Calu3 (cell line): ENCODE results near the gene PAAF1. TPM values are rescaled to one million over a fixed set of nuclear protein-coding genes. Genes with fewer than 3 reads are reported as not detected.

Experiments used
- BruUV-seq: library from RNA; stranded (reverse); fragments of 400-500 nt; replicated peaks from 2 replicates; lab custom pipeline; 2021; lab: Mats Ljungman, UMichigan
- CTCF ChIA-PET: fragments of 300-600 bp; sonication (Branson Sonifier 250); formaldehyde crosslinking; loops from one replicate; lab custom pipeline; 2022; ENCODE audit warnings: antibody characterized with exemption; lab: Charles Lee
- DNase-seq: peaks from one replicate; pipeline ENCODE4 v3.0.0; 2022
- H3K27ac Mint-ChIP-seq: one replicate; pipeline ENCODE4 v1.8.0; 2022; ENCODE audit warnings: mixed read lengths; ENCODE audit not compliant: unreplicated experiment
- H3K27me3 Mint-ChIP-seq: one replicate; pipeline ENCODE4 v1.8.0; 2022; ENCODE audit warnings: mixed read lengths; ENCODE audit not compliant: unreplicated experiment
- H3K36me3 Mint-ChIP-seq: one replicate; pipeline ENCODE4 v1.8.0; 2022; ENCODE audit warnings: mild to moderate bottlenecking, moderate library complexity, mixed read lengths; ENCODE audit not compliant: insufficient read depth, unreplicated experiment
- H3K4me1 Mint-ChIP-seq: one replicate; pipeline ENCODE4 v1.8.0; 2022; ENCODE audit warnings: mild to moderate bottlenecking, low read depth, mixed read lengths; ENCODE audit not compliant: unreplicated experiment
- H3K4me3 Mint-ChIP-seq: one replicate; pipeline ENCODE4 v1.8.0; 2022; ENCODE audit warnings: mild to moderate bottlenecking, low read depth, moderate library complexity, mixed read lengths; ENCODE audit not compliant: unreplicated experiment
- H3K9me3 Mint-ChIP-seq: one replicate; pipeline ENCODE4 v1.8.0; 2022; ENCODE audit warnings: low read depth, mixed read lengths; ENCODE audit not compliant: unreplicated experiment
- intact Hi-C: fragments of 100-400 bp; cut with micrococcal nuclease; formaldehyde crosslinking; loops from one replicate; pipeline ENCODE4 v1.10.0; 2022; ENCODE audit not compliant: unreplicated experiment
- total RNA-seq: library from RNA; stranded (reverse); gene quantifications from 2 replicates; pipeline ENCODE4 v1.2.3, GENCODE V29; 2022
- TF ChIP-seq, protein P1 (sequence below): fragments of 200-600 bp; IDR thresholded peaks from one replicate; pipeline ENCODE4 v1.8.0; 2022; ENCODE audit warnings: antibody characterized with exemption; ENCODE audit not compliant: unreplicated experiment

PAAF1 gene
- total RNA-seq, 1 experiment from 2014 or later, result 23.0 TPM

DNA sequence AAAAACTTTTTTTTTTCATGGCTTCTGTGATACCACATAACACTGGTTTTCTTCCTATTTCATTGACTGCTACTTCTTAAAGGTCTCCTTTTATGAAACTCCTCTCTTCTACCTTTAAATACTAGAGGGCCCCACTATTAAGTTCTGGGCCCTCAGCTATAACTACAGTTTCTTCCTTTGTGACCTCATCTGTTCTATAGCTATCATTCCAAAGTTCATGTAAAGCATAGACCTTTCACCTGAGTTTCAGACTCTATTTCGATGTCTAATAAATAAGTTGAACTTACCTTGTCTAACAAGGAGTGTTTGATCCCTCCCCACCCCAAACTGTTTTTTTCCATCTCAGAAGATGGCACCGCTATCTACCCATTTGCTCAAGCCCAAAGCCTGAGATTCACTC is 35.2 kb downstream of the PAAF1 start:
- no peak for DNase-seq
- CTCF ChIA-PET, result no interaction called here
- TF ChIP-seq, protein P1, sequence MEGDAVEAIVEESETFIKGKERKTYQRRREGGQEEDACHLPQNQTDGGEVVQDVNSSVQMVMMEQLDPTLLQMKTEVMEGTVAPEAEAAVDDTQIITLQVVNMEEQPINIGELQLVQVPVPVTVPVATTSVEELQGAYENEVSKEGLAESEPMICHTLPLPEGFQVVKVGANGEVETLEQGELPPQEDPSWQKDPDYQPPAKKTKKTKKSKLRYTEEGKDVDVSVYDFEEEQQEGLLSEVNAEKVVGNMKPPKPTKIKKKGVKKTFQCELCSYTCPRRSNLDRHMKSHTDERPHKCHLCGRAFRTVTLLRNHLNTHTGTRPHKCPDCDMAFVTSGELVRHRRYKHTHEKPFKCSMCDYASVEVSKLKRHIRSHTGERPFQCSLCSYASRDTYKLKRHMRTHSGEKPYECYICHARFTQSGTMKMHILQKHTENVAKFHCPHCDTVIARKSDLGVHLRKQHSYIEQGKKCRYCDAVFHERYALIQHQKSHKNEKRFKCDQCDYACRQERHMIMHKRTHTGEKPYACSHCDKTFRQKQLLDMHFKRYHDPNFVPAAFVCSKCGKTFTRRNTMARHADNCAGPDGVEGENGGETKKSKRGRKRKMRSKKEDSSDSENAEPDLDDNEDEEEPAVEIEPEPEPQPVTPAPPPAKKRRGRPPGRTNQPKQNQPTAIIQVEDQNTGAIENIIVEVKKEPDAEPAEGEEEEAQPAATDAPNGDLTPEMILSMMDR, result no peak
- intact Hi-C loops, result no loop called here
- no peaks in the 10 kb centered on the region for H3K4me1 Mint-ChIP-seq
- H3K27ac Mint-ChIP-seq, result no peak overlapping the region
- H3K27me3 Mint-ChIP-seq, result no peaks in the 10 kb centered on the region
- H3K36me3 Mint-ChIP-seq, result peaks cover 15% of the 10 kb centered on the region
- H3K9me3 Mint-ChIP-seq, result no peaks in the 10 kb centered on the region
- no peak overlapping the region for H3K4me3 Mint-ChIP-seq
- no TSS peak for BruUV-seq

DNA sequence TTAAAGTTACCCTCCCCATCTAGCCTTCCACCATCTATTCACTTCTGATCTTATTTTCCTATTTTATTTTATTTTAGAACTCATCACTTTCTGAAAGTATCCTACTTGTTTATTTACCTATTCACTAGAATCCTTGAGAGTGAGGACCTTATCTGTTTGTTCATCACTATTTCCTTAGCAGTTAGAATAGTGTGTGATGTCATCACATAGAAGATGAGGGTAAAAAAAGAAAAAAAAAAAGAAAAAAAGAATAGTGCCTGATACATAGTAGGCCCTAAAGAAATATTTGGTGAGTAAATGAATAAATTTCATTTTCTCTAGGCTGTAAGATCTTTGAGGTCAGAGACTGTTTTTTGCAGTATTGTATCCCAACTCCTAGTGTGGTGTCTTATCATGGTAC is 36.7 kb downstream of the PAAF1 start:
- no peak overlapping the region for H3K27ac Mint-ChIP-seq
- no peaks in the 10 kb centered on the region for H3K4me1 Mint-ChIP-seq
- H3K27me3 Mint-ChIP-seq, result no peaks in the 10 kb centered on the region
- H3K4me3 Mint-ChIP-seq, result no peak overlapping the region
- no peaks in the 10 kb centered on the region for H3K9me3 Mint-ChIP-seq
- H3K36me3 Mint-ChIP-seq, result peaks cover 15% of the 10 kb centered on the region
- no TSS peak for BruUV-seq
- TF ChIP-seq, protein P1, result no peak
- intact Hi-C loops, result no loop called here
- DNase-seq, result no peak
- CTCF ChIA-PET, result no interaction called here

DNA sequence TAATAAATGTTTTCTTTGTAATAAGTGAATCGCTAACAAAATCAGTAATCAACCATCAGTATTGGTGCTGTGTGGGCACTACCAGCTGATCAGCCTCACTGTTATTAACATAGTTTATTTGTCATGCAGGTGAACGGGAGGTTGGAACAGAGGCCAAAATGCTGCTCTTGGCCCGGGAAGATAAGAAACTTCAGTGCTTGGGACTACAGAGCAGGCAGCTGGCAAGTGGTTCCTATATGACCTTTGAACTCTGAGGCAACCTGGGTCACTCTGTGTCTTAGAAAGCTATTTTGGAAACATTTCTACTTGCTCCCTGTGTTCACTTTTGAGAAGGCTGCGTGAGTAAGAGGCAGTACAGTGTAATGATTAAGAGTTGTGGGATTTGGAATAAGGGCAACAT is 37.5 kb downstream of the PAAF1 start:
- intact Hi-C loops, result no loop called here
- no peak for DNase-seq
- Mint-ChIP-seq H3K27ac (no peak overlapping the region), H3K9me3 (no peaks in the 10 kb centered on the region), H3K27me3 (no peaks in the 10 kb centered on the region), H3K36me3 (peaks cover 15% of the 10 kb centered on the region), H3K4me1 (no peaks in the 10 kb centered on the region), H3K4me3 (no peak overlapping the region)
- no TSS peak for BruUV-seq
- TF ChIP-seq, protein P1, result no peak
- CTCF ChIA-PET, result no interaction called here

DNA sequence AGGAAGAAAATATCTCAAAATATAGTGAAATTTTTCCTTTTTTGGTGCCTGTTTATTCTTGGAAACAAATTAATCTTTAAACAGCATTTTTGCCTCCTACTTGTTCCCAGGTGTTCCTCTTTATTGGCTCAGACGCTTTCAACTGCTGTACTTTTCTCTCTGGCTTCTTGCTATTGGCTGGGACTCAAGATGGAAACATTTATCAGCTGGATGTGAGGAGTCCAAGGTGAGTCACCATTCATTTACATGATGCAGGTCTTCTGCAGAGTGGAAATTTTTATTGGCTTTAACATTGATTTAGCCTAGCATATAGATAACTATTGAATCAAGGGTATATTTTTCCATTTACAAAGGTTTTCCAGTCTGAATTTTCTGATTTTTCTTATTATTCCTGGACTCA is 39.6 kb downstream of the PAAF1 start:
- no TSS peak for BruUV-seq
- CTCF ChIA-PET, result interaction anchor here (0.7 kb wide), 1 partner anchor 140 kb away, joined by 3 read pairs; no protein-coding TSS in a partner anchor
- DNase-seq, result no peak

More for the DNA sequence above, 39.6 kb downstream of the PAAF1 start:
- peaks cover 15% of the 10 kb centered on the region for H3K36me3 Mint-ChIP-seq
- H3K4me1 Mint-ChIP-seq, result no peaks in the 10 kb centered on the region
- no peaks in the 10 kb centered on the region for H3K27me3 Mint-ChIP-seq
- intact Hi-C loops, result no loop called here
- H3K27ac Mint-ChIP-seq, result no peak overlapping the region
- TF ChIP-seq, protein P1, result no peak
- no peak overlapping the region for H3K4me3 Mint-ChIP-seq
- no peaks in the 10 kb centered on the region for H3K9me3 Mint-ChIP-seq
